K562 (cell line): ENCODE results near the gene SORCS1. TPM values are rescaled to one million over a fixed set of nuclear protein-coding genes. Genes with fewer than 3 reads are reported as not detected.

Experiments used
- ATAC-seq: fragments of 200-7000 bp; cut with Tn5 transposase; 3 replicates; pipeline ENCODE4 v1.9.1; 2020; ENCODE audit warnings: moderate library complexity
- BruUV-seq: library from RNA; stranded (reverse); fragments of 400-500 nt; replicated peaks from 2 replicates; lab custom pipeline; 2021; lab: Mats Ljungman, UMichigan
- CTCF ChIA-PET: fragments of 300-600 bp; formaldehyde crosslinking; extraction: SDS; loops from one replicate; lab custom pipeline; 2021; ENCODE audit warnings: low intra/inter-chr PET ratio; lab: Yijun Ruan, JAX
- POLR2A ChIA-PET: fragments of 300-600, 350-650 bp; sonication (Branson Sonifier 250); formaldehyde crosslinking; extraction: SDS; loops from one replicate; lab custom pipeline; 2021; ENCODE audit warnings: antibody characterized with exemption, inconsistent platforms; lab: Yijun Ruan, JAX
- DNase-seq, 4 experiments: peaks; one replicate each; pipeline versions ENCODE4 v3.0.0 to v3.0.0-alpha.2; 2011 to 2018; ENCODE audit warnings: low spot score in 3 of 4, mixed read lengths in 3 of 4; ENCODE audit errors: extremely low read depth in 1 of 4
- FAIRE-seq: peaks from 2 replicates; lab custom pipeline; 2011; peaks lifted over from hg19 to GRCh38; lab: Jason Lieb, UNC
- H2AFZ ChIP-seq: 2 replicates; pipeline ENCODE4 v1.6.0; 2011; ENCODE audit warnings: low read depth, low read length, control low read depth, inconsistent platforms
- H3K27ac ChIP-seq: fragments of 200-600 bp; 3 replicates; pipeline ENCODE4 v1.8.0; 2011; ENCODE audit warnings: low read depth, mild to moderate bottlenecking, control low read depth, inconsistent platforms, low read length, moderate library complexity, mixed read lengths; ENCODE audit errors: extremely low read depth
- H3K27me3 ChIP-seq, 2 experiments: fragments of 300-600 bp in 1 of 2; 2 replicates in 1 of 2; 3 replicates in 1 of 2; pipeline versions ENCODE4 v1.6.0 to v1.8.0; 2011; ENCODE audit warnings: inconsistent platforms in 2 of 2, low read length in 2 of 2, mild to moderate bottlenecking in 1 of 2, mixed read lengths in 1 of 2, moderate library complexity in 1 of 2; ENCODE audit not compliant: control insufficient read depth in 2 of 2, insufficient read depth in 2 of 2
- H3K36me3 ChIP-seq: fragments of 300-600 bp; 3 replicates; pipeline ENCODE4 v1.8.0; 2011; ENCODE audit warnings: mild to moderate bottlenecking, low read length, inconsistent platforms; ENCODE audit not compliant: control insufficient read depth, insufficient read depth
- H3K4me1 ChIP-seq, 2 experiments: fragments of 200-600 bp in 1 of 2; replicated peaks in 1 of 2; 2 replicates in 1 of 2; 3 replicates in 1 of 2; pipeline versions ENCODE4 v1.5.1 to v1.8.0; 2011; ENCODE audit warnings: inconsistent platforms in 2 of 2, low read length in 2 of 2, mild to moderate bottlenecking in 1 of 2, mixed read lengths in 1 of 2, moderate library complexity in 1 of 2; ENCODE audit not compliant: control insufficient read depth in 2 of 2, insufficient read depth in 2 of 2
- H3K4me2 ChIP-seq: 2 replicates; pipeline ENCODE4 v1.6.1; 2011; ENCODE audit warnings: low read length, control low read depth, inconsistent platforms, mixed read lengths; ENCODE audit not compliant: insufficient read depth
- H3K4me3 ChIP-seq: fragments of 200-600 bp; sonication (generic), shearing (Covaris generic); 2 replicates; pipeline ENCODE4 v1.5.1; 2016; ENCODE audit warnings: control low read depth, inconsistent platforms
- H3K79me2 ChIP-seq: fragments of 200-600 bp; 3 replicates; pipeline ENCODE4 v1.8.0; 2011; ENCODE audit warnings: low read length, inconsistent platforms; ENCODE audit not compliant: control insufficient read depth, insufficient read depth
- H3K9ac ChIP-seq, 2 experiments: 2 replicates each; pipeline versions ENCODE4 v1.6.0 to v1.6.1; 2011; ENCODE audit warnings: low read depth in 2 of 2, low read length in 2 of 2, control low read depth in 1 of 2, inconsistent platforms in 1 of 2, mild to moderate bottlenecking in 1 of 2, mixed read lengths in 1 of 2; ENCODE audit not compliant: insufficient read depth in 1 of 2
- H3K9me1 ChIP-seq: one replicate; pipeline ENCODE4 v1.6.0; 2011; ENCODE audit warnings: inconsistent platforms, mild to moderate bottlenecking, low read length, moderate library complexity; ENCODE audit not compliant: control insufficient read depth, insufficient read depth
- H3K9me3 ChIP-seq: replicated peaks from 2 replicates; pipeline ENCODE4 v1.5.1; 2011; ENCODE audit warnings: low read depth, low read length, inconsistent platforms; ENCODE audit not compliant: control insufficient read depth, insufficient read depth
- H4K20me1 ChIP-seq: replicated peaks from 2 replicates; pipeline ENCODE4 v1.6.1; 2011; ENCODE audit warnings: low read length, inconsistent platforms, mixed read lengths; ENCODE audit not compliant: control insufficient read depth, insufficient read depth
- GABPA ChIP-seq: fragments of 200-800 bp; sonication (Bioruptor generic); conservative IDR thresholded peaks from 2 replicates; pipeline ENCODE4 v1.6.1; 2016; ENCODE audit warnings: low read depth, missing genetic modification characterization, missing compliant biosample characterization
- KLF1 ChIP-seq: fragments of 450-650 bp; IDR thresholded peaks from 2 replicates; pipeline ENCODE4 v1.6.1; 2016; ENCODE audit warnings: missing genetic modification characterization, missing compliant biosample characterization
- NR4A1 ChIP-seq, 2 experiments: fragments of 250-450 bp in 1 of 2; fragments of 450-650 bp in 1 of 2; sonication (Bioruptor Pico) in 1 of 2; IDR thresholded peaks; 2 replicates each; pipeline versions ENCODE4 v1.4.0 to v1.6.1; 2016 to 2020; ENCODE audit warnings: mild to moderate bottlenecking in 2 of 2, missing compliant biosample characterization in 1 of 2, missing genetic modification characterization in 1 of 2, moderate library complexity in 1 of 2
- ZNF121 ChIP-seq: sonication (generic); formaldehyde crosslinking; conservative IDR thresholded peaks from 2 replicates; pipeline ENCODE4 v1.8.0; 2022; ENCODE audit warnings: missing genetic modification reagents
- WGBS: fragments of 100-300 bp; shearing (Covaris generic); methylation state at CpG from one replicate; pipeline ENCODE4 v1.1.6; 2016; ENCODE audit warnings: low coverage, mixed read lengths; ENCODE audit not compliant: insufficient coverage; ENCODE audit errors: missing lambda C conversion rate; 5-methylcytosine and 5-hydroxymethylcytosine counted together
- in situ Hi-C: fragments of 300-500 bp; cut with MboI; formaldehyde crosslinking; loops from 4 replicates; pipeline ENCODE4 v1.15.0; 2018; ENCODE audit warnings: inconsistent platforms, mixed read lengths
- intact Hi-C: fragments of 100-400 bp; cut with micrococcal nuclease; formaldehyde crosslinking; loops from 2 replicates; pipeline ENCODE4 v1.14.2; 2022
- polyA plus RNA-seq, 8 experiments: library from polyadenylated mRNA; depleted of rRNA in 4 of 8; stranded (reverse) in 5 of 8; unstranded in 3 of 8; fragments of >200 nt; fragmentation: Nextera tagmentation in 2 of 8; fragmentation: Illumina TruSeq in 1 of 8; extraction: Ambion mirVana in 2 of 8; extraction: Trizol in 1 of 8; gene quantifications; 2 replicates each; pipeline versions ENCODE4 v1.2.1 to v1.2.3, GENCODE V29; 2011 to 2014; ENCODE audit warnings: inconsistent platforms in 1 of 8, missing spikeins in 1 of 8
- total RNA-seq, 7 experiments: library from RNA; depleted of rRNA in 6 of 7; stranded (reverse); fragments of >200 nt in 6 of 7; fragmentation: Illumina TruSeq in 2 of 7; extraction: Trizol in 2 of 7; gene quantifications; 2 replicates each; pipeline versions ENCODE4 v1.2.1 to v1.2.3, GENCODE V29; 2011 to 2021; ENCODE audit warnings: low replicate concordance in 1 of 7

SORCS1 gene
- total and polyA plus RNA-seq, 9 of the 15 experiments (the other 6 are each of a cell fraction or from before 2014, with no cell fraction given), result 1.5 to 3.9 (median 2.7) TPM

- POLR2A ChIA-PET, result no interaction called here
- in situ Hi-C loops, result no loop called here
Observed at GRCh38 chr10:106728232-106728631, 436.3 kb downstream of the SORCS1 start.

GRCh38 chr10:106727170-106727569 lies 437.3 kb downstream of the SORCS1 start:
- no peaks in the 10 kb centered on the region for H3K4me1 ChIP-seq
- no TSS peak for BruUV-seq
- no peak overlapping the region for H3K27ac ChIP-seq
- no peaks in the 10 kb centered on the region for H3K9me1 ChIP-seq
- in situ Hi-C loops (no loop called here), intact Hi-C loops (no loop called here)
- no peak overlapping the region for H2AFZ ChIP-seq
- TF ChIP-seq KLF1 (tag) (no peak), ZNF121 (CRISPR knock-in tag) (peak; percentile 57)
- H3K4me2 ChIP-seq, result no peak overlapping the region
- ATAC-seq (no peak), DNase-seq (no peak), FAIRE-seq (no peak)
- no peaks in the 10 kb centered on the region for H3K36me3 ChIP-seq
- H3K27me3 ChIP-seq, result no peaks in the 10 kb centered on the region
- POLR2A ChIA-PET, result no interaction called here
- no peaks in the 10 kb centered on the region for H4K20me1 ChIP-seq
- WGBS, result 13% methylated on average over 1 of the region's 1 CpG
- no peaks in the 10 kb centered on the region for H3K9me3 ChIP-seq
- no peak overlapping the region for H3K9ac ChIP-seq
- H3K4me3 ChIP-seq, result no peak overlapping the region
- no peaks in the 10 kb centered on the region for H3K79me2 ChIP-seq
- CTCF ChIA-PET, result no interaction called here

More at GRCh38 chr10:106728232-106728631, 436.3 kb downstream of the SORCS1 start:
- H3K9me3 ChIP-seq, result no peaks in the 10 kb centered on the region
- H3K9ac ChIP-seq, result no peak overlapping the region
- no peak for TF ChIP-seq GABPA (tag)
- TF ChIP-seq NR4A1 (CRISPR knock-in tag; IDR thresholded peaks at IDR 0.05), result no peak
- TF ChIP-seq NR4A1 (tag; IDR thresholded peaks at IDR 0.05), result no peak
- H2AFZ ChIP-seq, result no peak overlapping the region
- CTCF ChIA-PET, result no interaction called here
- no peaks in the 10 kb centered on the region for H3K27me3 ChIP-seq
- FAIRE-seq (no peak), ATAC-seq (no peak), DNase-seq (no peak)
- no peak overlapping the region for H3K4me3 ChIP-seq
- H3K36me3 ChIP-seq, result no peaks in the 10 kb centered on the region
- no peaks in the 10 kb centered on the region for H4K20me1 ChIP-seq
- WGBS, result 4% methylated on average over 2 of the region's 2 CpGs
- no peak overlapping the region for H3K27ac ChIP-seq
- H3K4me2 ChIP-seq, result no peak overlapping the region
- intact Hi-C loops, result no loop called here
- H3K79me2 ChIP-seq, result no peaks in the 10 kb centered on the region
- no peaks in the 10 kb centered on the region for H3K4me1 ChIP-seq
- no TSS peak for BruUV-seq
- no peaks in the 10 kb centered on the region for H3K9me1 ChIP-seq
